Measurements from ENCODE around the gene ZSWIM4. TPM values are rescaled to one million over a fixed set of nuclear protein-coding genes. Genes with fewer than 3 reads are reported as not detected.
A peak's percentile ranks its signal among the peaks of the same experiment; 100 is the strongest.
"Not testable (repeated sequence)": the region's sequence is repeated elsewhere in the genome, so short reads cannot be mapped to it uniquely, and the experiment has no call there.

The ZSWIM4 gene
- 2.8 TPM in 2 replicates for total RNA-seq (2014; rRNA removed; shearing (Covaris generic))

GRCh38 chr19:13794757-13795589 is at the start of gene ZSWIM4:
Gene ZSWIM4 (plus strand): TSS chr19:13795443. CDS start chr19:13795649, 206 bp downstream.
- peak; percentile 100 for DNase-seq (ENCODE audit: low read depth)

- DNase-seq (ENCODE audit: low read depth) = no peak
Measured at GRCh38 chr19:13747098-13747453, 48.2 kb upstream of the ZSWIM4 start.

GRCh38 chr19:13748169-13748828 is 46.9 kb upstream of the ZSWIM4 start:
- peak; percentile 38 for DNase-seq (ENCODE audit: low read depth)

- DNase-seq (ENCODE audit: low read depth) = no peak
Measured at GRCh38 chr19:13751436-13751835, 43.8 kb upstream of the ZSWIM4 start.

- DNase-seq (ENCODE audit: low read depth) = not testable (repeated sequence)
Measured at GRCh38 chr19:13753622-13754021, 41.6 kb upstream of the ZSWIM4 start.

- no peak for DNase-seq (ENCODE audit: low read depth)
Measured at GRCh38 chr19:13756210-13756609, 39.0 kb upstream of the ZSWIM4 start.

GRCh38 chr19:13757805-13758772 is 37.2 kb upstream of the ZSWIM4 start:
- no peak for DNase-seq (ENCODE audit: low read depth)

GRCh38 chr19:13758795-13759194 is 36.4 kb upstream of the ZSWIM4 start:
- no peak for DNase-seq (ENCODE audit: low read depth)

- no peak for DNase-seq (ENCODE audit: low read depth)
Measured at GRCh38 chr19:13761423-13761822, 33.8 kb upstream of the ZSWIM4 start.

- DNase-seq (ENCODE audit: low read depth) = no peak
Measured at GRCh38 chr19:13762635-13763235, 32.5 kb upstream of the ZSWIM4 start.

GRCh38 chr19:13763265-13763664 is 32.0 kb upstream of the ZSWIM4 start:
- no peak for DNase-seq (ENCODE audit: low read depth)

- peak; percentile 68 for DNase-seq (ENCODE audit: low read depth)
Measured at GRCh38 chr19:13764101-13764807, 31.0 kb upstream of the ZSWIM4 start, which contains the start of gene MRI1. Gene MRI1 (plus strand): TSS chr19:13764522. CDS start chr19:13764589, 67 bp downstream.

GRCh38 chr19:13764821-13765394 is 30.3 kb upstream of the ZSWIM4 start:
- peak; percentile 18 for DNase-seq (ENCODE audit: low read depth)

- DNase-seq (ENCODE audit: low read depth) = no peak
Measured at GRCh38 chr19:13765395-13766094, 29.7 kb upstream of the ZSWIM4 start.

GRCh38 chr19:13766095-13766481 is 29.2 kb upstream of the ZSWIM4 start:
- DNase-seq (ENCODE audit: low read depth) = no peak

- DNase-seq (ENCODE audit: low read depth) = no peak
Measured at GRCh38 chr19:13768510-13768909, 26.7 kb upstream of the ZSWIM4 start.

GRCh38 chr19:13770013-13770635 is 25.1 kb upstream of the ZSWIM4 start:
- DNase-seq (ENCODE audit: low read depth) = no peak

GRCh38 chr19:13774217-13775191 is 20.7 kb upstream of the ZSWIM4 start, which contains the start of gene C19orf53:
Gene C19orf53 (plus strand): TSS chr19:13774456. CDS start chr19:13774478, 22 bp downstream.
- DNase-seq (ENCODE audit: low read depth) = peak; percentile 92
